ENCODE measurements around the gene RAB10. TPM values are rescaled to one million over a fixed set of nuclear protein-coding genes. Genes with fewer than 3 reads are reported as not detected.

Gene RAB10
- total RNA-seq, 1 experiment from 2014 or later, result 167 TPM

DNA sequence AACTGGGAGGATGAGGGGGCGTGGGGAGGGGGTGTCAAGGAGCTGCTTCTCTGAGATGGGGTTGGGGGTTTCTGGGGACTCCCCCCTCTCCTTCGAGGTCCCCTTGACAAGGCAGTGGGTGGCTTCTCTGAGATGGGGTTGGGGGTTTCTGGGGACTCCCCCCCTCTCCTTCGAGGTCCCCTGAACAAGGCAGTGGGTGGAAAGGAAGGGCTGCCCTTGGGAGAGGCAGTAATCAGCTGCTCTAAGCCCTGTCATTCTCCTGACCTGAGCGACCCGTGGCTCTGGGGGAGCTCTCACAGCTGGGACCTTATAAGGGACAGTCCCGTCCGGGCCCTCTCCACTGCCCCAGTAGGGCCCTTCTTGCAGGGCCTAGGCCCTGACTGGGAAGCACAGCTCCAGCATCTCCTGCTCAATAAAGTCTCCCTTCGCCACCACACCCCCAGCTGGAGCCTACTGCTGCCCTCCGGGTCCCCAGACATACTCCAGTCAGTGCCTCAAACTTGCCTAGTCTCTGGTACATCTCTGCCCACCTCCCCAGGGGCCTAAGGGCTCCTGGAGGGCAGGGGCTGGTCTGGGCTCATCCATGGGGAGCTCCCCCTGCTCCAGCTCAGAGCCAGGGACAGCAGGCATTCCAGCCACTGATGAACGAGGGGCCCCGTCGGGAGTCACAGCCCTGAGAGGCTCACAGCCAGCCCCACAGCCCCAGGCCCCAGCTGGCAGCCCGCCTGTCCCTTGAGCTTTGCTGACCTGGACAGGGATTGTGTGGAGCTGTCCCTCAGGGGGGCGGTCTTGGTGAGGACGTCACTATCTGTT is 141.8 kb downstream of the RAB10 start:
- DNase-seq (ENCODE audit: low read depth, low spot score) (no peak), ATAC-seq (no peak)
- Histone ChIP-seq H4K20me1 (ENCODE audit: insufficient read depth) (no peaks in the 10 kb centered on the region), H3K36me3 (ENCODE audit: control insufficient read depth in 1 of 2, insufficient read depth in 2 of 2, low read length in 2 of 2) (no peaks in the 10 kb centered on the region), H3K4me1 (ENCODE audit: control insufficient read depth in 1 of 2, insufficient read depth in 2 of 2, low read length in 2 of 2) (peaks cover 0 to 12% of the 10 kb centered on the region in 2 experiments; a peak in 1 of 4 replicates), H3K9me3 (ENCODE audit: control insufficient read depth in 1 of 2, insufficient read depth in 1 of 2, low read depth in 1 of 2, low read length in 2 of 2) (no peaks in the 10 kb centered on the region), H3K4me3 (replicated peaks in 1 of 2; ENCODE audit: low read depth in 1 of 2, low read length in 2 of 2) (no peak overlapping the region), H3K9me2 (ENCODE audit: insufficient read depth) (no peaks in the 10 kb centered on the region), H3K27ac (ENCODE audit: low read depth, low read length) (no peak overlapping the region), H2AFZ (ENCODE audit: low read depth, low read length, poor library complexity, severe bottlenecking) (no peak overlapping the region), H3K9ac (ENCODE audit: low read length) (no peak overlapping the region), H3K4me2 (ENCODE audit: low read length) (no peak overlapping the region), H3K79me2 (ENCODE audit: insufficient read depth, low read length) (peaks cover 6% of the 10 kb centered on the region; the same call in 1 of the 2 replicates), H3K27me3 (ENCODE audit: insufficient read depth, low read length) (no peaks in the 10 kb centered on the region)
- BruUV-seq (replicated peaks), result no TSS peak
- ChIA-PET RAD21 (ENCODE audit: low non-redundant PET in 1 of 2, low total read pairs in 2 of 2, uncharacterized antibody in 2 of 2, unreplicated experiment in 2 of 2) (no interaction called here), CTCF (no interaction called here), POLR2A (no interaction called here)
- TF ChIP-seq YY1 (IDR thresholded peaks at IDR 0.05; ENCODE audit: extremely low read depth, insufficient replicate concordance, low read depth, low read length) (no peak), SRF (IDR thresholded peaks at IDR 0.05; ENCODE audit: low read depth) (no peak), JUND (IDR thresholded peaks at IDR 0.05) (no peak), POLR2A (IDR thresholded peaks at IDR 0.05; ENCODE audit: borderline replicate concordance, extremely low read depth, insufficient read depth, insufficient read length) (no peak), ZNF274 (IDR thresholded peaks at IDR 0.05; ENCODE audit: low read depth, low read length) (no peak), RAD21 (IDR thresholded peaks at IDR 0.05; ENCODE audit: low read depth) (no peak)
- TF ChIP-seq, protein P1, sequence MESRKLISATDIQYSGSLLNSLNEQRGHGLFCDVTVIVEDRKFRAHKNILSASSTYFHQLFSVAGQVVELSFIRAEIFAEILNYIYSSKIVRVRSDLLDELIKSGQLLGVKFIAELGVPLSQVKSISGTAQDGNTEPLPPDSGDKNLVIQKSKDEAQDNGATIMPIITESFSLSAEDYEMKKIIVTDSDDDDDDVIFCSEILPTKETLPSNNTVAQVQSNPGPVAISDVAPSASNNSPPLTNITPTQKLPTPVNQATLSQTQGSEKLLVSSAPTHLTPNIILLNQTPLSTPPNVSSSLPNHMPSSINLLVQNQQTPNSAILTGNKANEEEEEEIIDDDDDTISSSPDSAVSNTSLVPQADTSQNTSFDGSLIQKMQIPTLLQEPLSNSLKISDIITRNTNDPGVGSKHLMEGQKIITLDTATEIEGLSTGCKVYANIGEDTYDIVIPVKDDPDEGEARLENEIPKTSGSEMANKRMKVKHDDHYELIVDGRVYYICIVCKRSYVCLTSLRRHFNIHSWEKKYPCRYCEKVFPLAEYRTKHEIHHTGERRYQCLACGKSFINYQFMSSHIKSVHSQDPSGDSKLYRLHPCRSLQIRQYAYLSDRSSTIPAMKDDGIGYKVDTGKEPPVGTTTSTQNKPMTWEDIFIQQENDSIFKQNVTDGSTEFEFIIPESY (IDR thresholded peaks at IDR 0.05; ENCODE audit: extremely low read depth, insufficient replicate concordance, low read length), result no peak
- TF ChIP-seq, protein P2, sequence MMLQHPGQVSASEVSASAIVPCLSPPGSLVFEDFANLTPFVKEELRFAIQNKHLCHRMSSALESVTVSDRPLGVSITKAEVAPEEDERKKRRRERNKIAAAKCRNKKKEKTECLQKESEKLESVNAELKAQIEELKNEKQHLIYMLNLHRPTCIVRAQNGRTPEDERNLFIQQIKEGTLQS (IDR thresholded peaks at IDR 0.05), result no peak
- intact Hi-C loops (cut with micrococcal nuclease), result no loop called here

Measured in HCT116 (cell line).